Esophagus squamous epithelium (tissue), 5 donors: ENCODE measurements around the gene KAT6B. TPM values are rescaled to one million over a fixed set of nuclear protein-coding genes. Genes with fewer than 3 reads are reported as not detected.

Experiments used
- DNase-seq: peaks from one replicate; lab custom pipeline; 2025; lab: John Stamatoyannopoulos, UW
- H3K27ac ChIP-seq, 4 donors: fragments of 200-600 bp; sonication (generic); one replicate each; pipeline ENCODE4 v1.5.1; 2016 to 2019; ENCODE audit warnings: mild to moderate bottlenecking in 1 of 4
- H3K27me3 ChIP-seq, 4 donors: fragments of 200-600 bp; sonication (generic); 1 replicate in 3 of 4; 2 replicates in 1 of 4; pipeline versions ENCODE4 v1.5.1 to v1.6.0; 2017 to 2021; ENCODE audit warnings: antibody characterized with exemption in 1 of 4
- H3K36me3 ChIP-seq, 3 donors: fragments of 200-600 bp; sonication (generic); one replicate each; pipeline ENCODE4 v1.5.1; 2016 to 2019
- H3K4me1 ChIP-seq, 3 donors: fragments of 200-600 bp; sonication (generic); one replicate each; pipeline ENCODE4 v1.5.1; 2017 to 2019
- H3K4me3 ChIP-seq, 4 donors: fragments of 200-600 bp; sonication (generic); 1 replicate in 3 of 4; 2 replicates in 1 of 4; pipeline ENCODE4 v1.5.1; 2016 to 2019; ENCODE audit warnings: mild to moderate bottlenecking in 2 of 4, moderate library complexity in 1 of 4
- H3K9me3 ChIP-seq, 3 donors: fragments of 200-600 bp; sonication (generic); one replicate each; pipeline ENCODE4 v1.5.1; 2016 to 2019
- CTCF ChIP-seq, 6 experiments: fragments of 450-650 bp in 4 of 6; fragments of 200-600 bp in 2 of 6; sonication (generic) in 2 of 6; IDR thresholded peaks; one replicate each; pipeline ENCODE4 v1.5.1; 2016 to 2019; ENCODE audit warnings: antibody characterized with exemption in 6 of 6, mild to moderate bottlenecking in 4 of 6, moderate library complexity in 4 of 6
- POLR2A ChIP-seq, 4 donors: fragments of 450-650 bp; IDR thresholded peaks; one replicate each; pipeline ENCODE4 v1.6.1; 2017; ENCODE audit warnings: antibody characterized with exemption in 4 of 4, mild to moderate bottlenecking in 4 of 4, moderate library complexity in 3 of 4
- WGBS, 2 donors: methylation state at CpG; one replicate each; pipeline ENCODE4 v1.1.5; 2018; 5-methylcytosine and 5-hydroxymethylcytosine counted together
- intact Hi-C: fragments of 100-400 bp; cut with DNase I; formaldehyde crosslinking; loops from one replicate; pipeline ENCODE4 v1.15.0; 2022
- total RNA-seq, 4 donors: library from RNA; depleted of rRNA; stranded (reverse); fragments of >200 nt; gene quantifications; one replicate each; pipeline ENCODE4 v1.1.0, GENCODE V29; 2016
- donor health status: DM: yes; HTN: yes; CAD: no.

KAT6B gene
- total RNA-seq, 4 donors from 2014 or later: 13.1 to 48.8 (median 22.4) TPM

GRCh38 chr10:74824184-74824899 lies 2.1 kb upstream of the KAT6B start:
- Histone ChIP-seq H3K9me3 (no peaks in the 10 kb centered on the region), H3K4me3 (peak overlapping the region; percentile 67 to 97 (median 85)), H3K27ac (peak overlapping the region; percentile 85 to 100 (median 97)), H3K27me3 (no peaks in the 10 kb centered on the region), H3K36me3 (no peaks in the 10 kb centered on the region), H3K4me1 (peaks cover 0 to 52% (median 26%) of the 10 kb centered on the region in 3 donors)
- TF ChIP-seq CTCF (IDR thresholded peaks at IDR 0.05) (no peak), POLR2A (IDR thresholded peaks at IDR 0.05) (no peak)
- intact Hi-C loops: no loop called here
- 65 to 80% methylated on average over 6 to 11 of the region's 18 CpGs for WGBS, 2 donors
- DNase-seq: no peak

DNA sequence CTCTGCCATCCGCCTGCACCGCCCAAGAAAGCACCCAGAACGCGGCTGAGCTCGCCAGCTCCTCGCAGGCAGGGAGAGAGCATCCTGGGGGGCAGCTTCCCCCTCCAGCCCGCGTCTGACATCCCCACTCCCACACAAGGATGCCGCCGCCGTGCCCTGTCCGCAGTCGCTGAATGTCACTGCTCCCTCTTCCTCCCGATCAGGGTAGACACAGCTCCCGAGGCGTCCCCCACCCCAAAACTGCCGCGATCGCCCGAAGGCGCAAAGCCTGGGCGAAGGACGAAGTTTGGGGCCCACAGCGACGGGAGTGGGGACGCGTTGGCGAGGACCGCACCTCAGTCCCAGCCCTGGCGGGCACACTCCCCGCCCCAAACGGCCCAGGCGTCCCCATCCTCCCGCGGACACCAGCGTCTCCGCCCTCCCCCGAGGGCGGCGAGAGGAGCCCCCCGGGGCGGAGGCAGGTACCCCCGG lies 1.5 kb upstream of the KAT6B start:
- no peaks in the 10 kb centered on the region for H3K36me3 ChIP-seq
- TF ChIP-seq POLR2A (IDR thresholded peaks at IDR 0.05): peak in 1 of 4 donors; percentile 26
- no peak for TF ChIP-seq CTCF (IDR thresholded peaks at IDR 0.05)
- 0% methylated on average over 3 of the region's 43 CpGs; no CpG with 5 or more reads in 1 of the 2 donors for WGBS, 2 donors
- no peak for DNase-seq
- no peaks in the 10 kb centered on the region for H3K27me3 ChIP-seq
- no peaks in the 10 kb centered on the region for H3K9me3 ChIP-seq
- intact Hi-C loops: no loop called here
- peak overlapping the region; percentile 67 to 97 (median 85) for H3K4me3 ChIP-seq
- peaks cover 0 to 58% (median 27%) of the 10 kb centered on the region in 3 donors for H3K4me1 ChIP-seq
- peak overlapping the region; percentile 85 to 100 (median 97) for H3K27ac ChIP-seq

- intact Hi-C loops: no loop called here
- DNase-seq: no peak
- H3K9me3 ChIP-seq: no peaks in the 10 kb centered on the region
- H3K36me3 ChIP-seq: no peaks in the 10 kb centered on the region
- 0% methylated on average over 3 of the region's 89 CpGs; no CpG with 5 or more reads in 1 of the 2 donors for WGBS, 2 donors
- H3K4me1 ChIP-seq: peaks cover 0 to 59% (median 27%) of the 10 kb centered on the region in 3 donors
- H3K4me3 ChIP-seq: peak overlapping the region; percentile 67 to 97 (median 85)
- H3K27me3 ChIP-seq: no peaks in the 10 kb centered on the region
- peak overlapping the region; percentile 85 to 100 (median 97) for H3K27ac ChIP-seq
- TF ChIP-seq CTCF (IDR thresholded peaks at IDR 0.05): no peak
- peak in 1 of 4 donors; percentile 33 for TF ChIP-seq POLR2A (IDR thresholded peaks at IDR 0.05)
Observed at GRCh38 chr10:74825371-74826141, 844 bp upstream of the KAT6B start.

DNA sequence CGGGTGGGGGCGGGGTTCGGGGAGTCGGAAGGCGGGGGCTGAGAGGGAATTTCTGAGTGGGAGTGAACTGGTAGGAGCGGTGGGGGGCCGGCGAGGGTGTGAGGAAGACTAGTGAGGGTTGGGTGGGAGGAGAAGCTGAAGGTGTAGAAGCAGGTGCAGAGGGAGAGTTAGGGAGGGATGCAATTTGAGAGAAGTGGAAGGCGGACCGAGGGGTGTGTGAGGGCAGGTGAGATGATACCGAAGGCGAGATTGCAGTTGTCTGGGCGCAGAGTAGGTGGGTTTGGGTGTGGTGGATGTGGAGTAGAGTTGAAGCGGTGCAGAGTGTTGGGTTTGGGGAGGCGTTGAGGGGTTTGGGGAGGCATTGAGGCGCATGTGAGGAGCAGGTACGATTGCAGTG lies 643 bp downstream of the KAT6B start:
- peak overlapping the region; percentile 67 to 97 (median 86) for H3K4me3 ChIP-seq
- intact Hi-C loops: no loop called here
- H3K4me1 ChIP-seq: peaks cover 0 to 68% (median 27%) of the 10 kb centered on the region in 3 donors
- peak overlapping the region; percentile 97 to 100 (median 100) for H3K27ac ChIP-seq
- no peaks in the 10 kb centered on the region for H3K27me3 ChIP-seq
- 4 to 6% methylated on average over 12 to 16 of the region's 17 CpGs for WGBS, 2 donors
- H3K36me3 ChIP-seq: no peaks in the 10 kb centered on the region
- no peaks in the 10 kb centered on the region for H3K9me3 ChIP-seq
- TF ChIP-seq CTCF (IDR thresholded peaks at IDR 0.05) (no peak), POLR2A (IDR thresholded peaks at IDR 0.05) (no peak)
- peak; percentile 79 for DNase-seq
